OCI-LY7 (cell line): ENCODE data around the gene ADAMTS2.

Source experiments
- EZH2phosphoT487 ChIP-seq: fragments of 200-600 bp; sonication (generic); IDR thresholded peaks from 2 replicates; pipeline ENCODE4 v1.6.1; 2018; ENCODE audit warnings: low read depth, borderline replicate concordance, mild to moderate bottlenecking, mixed run types, antibody characterized with exemption, low read length, moderate library complexity, mixed read lengths
- TF ChIP-seq, protein P1 (sequence below): fragments of 200-600 bp; sonication (generic); conservative IDR thresholded peaks from 2 replicates; pipeline ENCODE4 v1.5.1; 2014; ENCODE audit warnings: mild to moderate bottlenecking, antibody characterized with exemption, low read length, moderate library complexity, mixed read lengths

GRCh38 chr5:179288809-179289185, 56.5 kb downstream of the ADAMTS2 start:
- TF ChIP-seq, protein P1, sequence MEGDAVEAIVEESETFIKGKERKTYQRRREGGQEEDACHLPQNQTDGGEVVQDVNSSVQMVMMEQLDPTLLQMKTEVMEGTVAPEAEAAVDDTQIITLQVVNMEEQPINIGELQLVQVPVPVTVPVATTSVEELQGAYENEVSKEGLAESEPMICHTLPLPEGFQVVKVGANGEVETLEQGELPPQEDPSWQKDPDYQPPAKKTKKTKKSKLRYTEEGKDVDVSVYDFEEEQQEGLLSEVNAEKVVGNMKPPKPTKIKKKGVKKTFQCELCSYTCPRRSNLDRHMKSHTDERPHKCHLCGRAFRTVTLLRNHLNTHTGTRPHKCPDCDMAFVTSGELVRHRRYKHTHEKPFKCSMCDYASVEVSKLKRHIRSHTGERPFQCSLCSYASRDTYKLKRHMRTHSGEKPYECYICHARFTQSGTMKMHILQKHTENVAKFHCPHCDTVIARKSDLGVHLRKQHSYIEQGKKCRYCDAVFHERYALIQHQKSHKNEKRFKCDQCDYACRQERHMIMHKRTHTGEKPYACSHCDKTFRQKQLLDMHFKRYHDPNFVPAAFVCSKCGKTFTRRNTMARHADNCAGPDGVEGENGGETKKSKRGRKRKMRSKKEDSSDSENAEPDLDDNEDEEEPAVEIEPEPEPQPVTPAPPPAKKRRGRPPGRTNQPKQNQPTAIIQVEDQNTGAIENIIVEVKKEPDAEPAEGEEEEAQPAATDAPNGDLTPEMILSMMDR: no peak
- TF ChIP-seq EZH2phosphoT487: no peak
